Loucy (cell line): ENCODE data around the gene C22orf15.

Experiments
- H2AFZ ChIP-seq: fragments of 200-600 bp; sonication (generic); 2 replicates; pipeline ENCODE4 v1.6.0; 2016; ENCODE audit warnings: antibody characterized with exemption, mild to moderate bottlenecking, low read length, moderate library complexity
- H3F3A ChIP-seq: fragments of 200-600 bp; 2 replicates; pipeline ENCODE4 v1.6.0; 2016; ENCODE audit warnings: antibody characterized with exemption, low read depth, mild to moderate bottlenecking
- H3K27me3 ChIP-seq: fragments of 200-600 bp; sonication (generic); 2 replicates; pipeline ENCODE4 v1.6.1; 2014; ENCODE audit warnings: low read length, mild to moderate bottlenecking; ENCODE audit not compliant: insufficient read depth, poor library complexity, severe bottlenecking
- H3K36me3 ChIP-seq: fragments of 200-600 bp; sonication (generic); 2 replicates; pipeline ENCODE4 v1.6.1; 2016; ENCODE audit warnings: low read length; ENCODE audit not compliant: insufficient read depth
- H3K4me1 ChIP-seq: fragments of 200-600 bp; sonication (generic); 2 replicates; pipeline ENCODE4 v1.5.1; 2014; ENCODE audit warnings: low read length, mild to moderate bottlenecking; ENCODE audit not compliant: insufficient read depth, poor library complexity, severe bottlenecking
- H3K4me2 ChIP-seq: fragments of 200-600 bp; sonication (generic); 2 replicates; pipeline ENCODE4 v1.6.0; 2014; ENCODE audit warnings: antibody characterized with exemption, low read length, low read depth, mild to moderate bottlenecking; ENCODE audit not compliant: poor library complexity, severe bottlenecking
- H3K4me3 ChIP-seq: fragments of 200-600 bp; sonication (generic); 2 replicates; pipeline ENCODE4 v1.5.1; 2014; ENCODE audit warnings: low read length, mild to moderate bottlenecking, mixed read lengths; ENCODE audit not compliant: poor library complexity, severe bottlenecking
- H3K79me2 ChIP-seq: fragments of 200-600 bp; sonication (generic); 2 replicates; pipeline ENCODE4 v1.6.1; 2014; ENCODE audit warnings: low read length; ENCODE audit not compliant: insufficient read depth
- H3K9ac ChIP-seq: fragments of 200-600 bp; sonication (generic); 2 replicates; pipeline ENCODE4 v1.6.0; 2014; ENCODE audit warnings: mild to moderate bottlenecking, low read depth, low read length, moderate library complexity; ENCODE audit not compliant: poor library complexity, severe bottlenecking
- H3K9me2 ChIP-seq: fragments of 200-600 bp; sonication (generic); replicated peaks from 2 replicates; pipeline ENCODE4 v1.6.1; 2016; ENCODE audit warnings: low read depth, low read length, mixed read lengths
- H3K9me3 ChIP-seq: fragments of 200-600 bp; sonication (generic); 2 replicates; pipeline ENCODE4 v1.6.1; 2014; ENCODE audit warnings: mild to moderate bottlenecking, antibody characterized with exemption, low read length, low read depth; ENCODE audit not compliant: insufficient read depth
- H4K20me1 ChIP-seq: fragments of 200-600 bp; sonication (generic); 2 replicates; pipeline ENCODE4 v1.6.0; 2014; ENCODE audit warnings: antibody characterized with exemption, low read length, mild to moderate bottlenecking; ENCODE audit not compliant: insufficient read depth, poor library complexity, severe bottlenecking
- CTCF ChIP-seq: fragments of 200-600 bp; sonication (generic); conservative IDR thresholded peaks from 2 replicates; pipeline ENCODE4 v1.5.1; 2014; ENCODE audit warnings: mild to moderate bottlenecking, antibody characterized with exemption, low read length
- EZH2phosphoT487 ChIP-seq: fragments of 200-600 bp; IDR thresholded peaks from 2 replicates; pipeline ENCODE4 v1.6.1; 2018; ENCODE audit warnings: antibody characterized with exemption, mild to moderate bottlenecking, moderate library complexity, borderline replicate concordance

The C22orf15 gene

GRCh38 chr22:23796461-23796860, 33.7 kb downstream of the C22orf15 start:
- no peaks in the 10 kb centered on the region for H3K27me3 ChIP-seq
- H3K9me2 ChIP-seq = no peaks in the 10 kb centered on the region
- peaks cover 19% of the 10 kb centered on the region for H4K20me1 ChIP-seq
- no peak overlapping the region for H3K4me3 ChIP-seq
- H3K4me1 ChIP-seq = peaks cover 3% of the 10 kb centered on the region
- no peak overlapping the region for H3K9ac ChIP-seq
- TF ChIP-seq CTCF = no peak
- TF ChIP-seq EZH2phosphoT487 = no peak
- H3K9me3 ChIP-seq = no peaks in the 10 kb centered on the region
- H2AFZ ChIP-seq = no peak overlapping the region
- no peak overlapping the region for H3K4me2 ChIP-seq
- H3K79me2 ChIP-seq = peaks cover 21% of the 10 kb centered on the region
- peaks cover 86% of the 10 kb centered on the region for H3K36me3 ChIP-seq
- H3F3A ChIP-seq = no peaks in the 10 kb centered on the region

- H3K9ac ChIP-seq = no peak overlapping the region
- H3K79me2 ChIP-seq = no peaks in the 10 kb centered on the region
- no peak overlapping the region for H2AFZ ChIP-seq
- H3K9me3 ChIP-seq = no peaks in the 10 kb centered on the region
- no peaks in the 10 kb centered on the region for H3F3A ChIP-seq
- H3K27me3 ChIP-seq = no peaks in the 10 kb centered on the region
- no peak overlapping the region for H3K4me3 ChIP-seq
- H4K20me1 ChIP-seq = peaks cover 3% of the 10 kb centered on the region
- no peaks in the 10 kb centered on the region for H3K9me2 ChIP-seq
- H3K4me2 ChIP-seq = no peak overlapping the region
- H3K4me1 ChIP-seq = no peaks in the 10 kb centered on the region
- H3K36me3 ChIP-seq = peaks cover 83% of the 10 kb centered on the region; the same call in 1 of the 2 replicates
- no peak for TF ChIP-seq CTCF
- TF ChIP-seq EZH2phosphoT487 = no peak
Observed at GRCh38 chr22:23800297-23801237, 37.8 kb downstream of the C22orf15 start.

GRCh38 chr22:23801238-23801821, 38.5 kb downstream of the C22orf15 start:
- Histone ChIP-seq H3K4me1 (no peaks in the 10 kb centered on the region), H4K20me1 (peaks cover under 1% of the 10 kb centered on the region)

More at GRCh38 chr22:23801238-23801821, 38.5 kb downstream of the C22orf15 start:
- Histone ChIP-seq H3K4me3 (no peak overlapping the region), H3K9me3 (no peaks in the 10 kb centered on the region), H3K9me2 (no peaks in the 10 kb centered on the region), H3K27me3 (no peaks in the 10 kb centered on the region), H3K36me3 (peaks cover 83% of the 10 kb centered on the region; the same call in 1 of the 2 replicates), H3K4me2 (no peak overlapping the region), H3K79me2 (no peaks in the 10 kb centered on the region), H3F3A (no peaks in the 10 kb centered on the region), H2AFZ (no peak overlapping the region), H3K9ac (no peak overlapping the region)
- TF ChIP-seq CTCF = no peak
- TF ChIP-seq EZH2phosphoT487 = no peak
